Astrocyte (in vitro differentiated cells and primary cell): Measurements from ENCODE around the gene PLPPR4. TPM values are rescaled to one million over a fixed set of nuclear protein-coding genes. Genes with fewer than 3 reads are reported as not detected.

Experiments
- DNase-seq: peaks from one replicate; pipeline ENCODE4 v3.0.0-alpha.2; 2010; ENCODE audit warnings: low read depth
- FAIRE-seq: peaks from 2 replicates; lab custom pipeline; 2011; peaks lifted over from hg19 to GRCh38; lab: Jason Lieb, UNC
- H2AFZ ChIP-seq: 2 replicates; pipeline ENCODE4 v1.6.0; 2012; ENCODE audit warnings: low read depth, low read length, inconsistent platforms
- H3K27ac ChIP-seq: 2 replicates; pipeline ENCODE4 v1.5.1; 2011; ENCODE audit warnings: low read depth, low read length, inconsistent platforms
- H3K27me3 ChIP-seq: 2 replicates; pipeline ENCODE4 v1.6.0; 2011; ENCODE audit warnings: low read length, inconsistent platforms; ENCODE audit not compliant: insufficient read depth
- H3K36me3 ChIP-seq: 2 replicates; pipeline ENCODE4 v1.5.1; 2011; ENCODE audit warnings: low read length, inconsistent platforms; ENCODE audit not compliant: insufficient read depth
- H3K4me1 ChIP-seq: 2 replicates; pipeline ENCODE4 v1.5.1; 2011; ENCODE audit warnings: low read length, inconsistent platforms; ENCODE audit not compliant: insufficient read depth
- H3K4me2 ChIP-seq: 2 replicates; pipeline ENCODE4 v1.6.0; 2012; ENCODE audit warnings: low read length, inconsistent platforms
- H3K4me3 ChIP-seq: 2 replicates; pipeline ENCODE4 v1.5.1; 2011; ENCODE audit warnings: low read depth, mild to moderate bottlenecking, low read length, inconsistent platforms; ENCODE audit not compliant: insufficient read depth
- H3K79me2 ChIP-seq: 2 replicates; pipeline ENCODE4 v1.6.0; 2012; ENCODE audit warnings: mild to moderate bottlenecking, low read length, inconsistent platforms; ENCODE audit not compliant: insufficient read depth
- H3K9ac ChIP-seq: 2 replicates; pipeline ENCODE4 v1.6.0; 2012; ENCODE audit warnings: mild to moderate bottlenecking, low read length, inconsistent platforms
- H3K9me3 ChIP-seq: 2 replicates; pipeline ENCODE4 v1.5.1; 2012; ENCODE audit warnings: low read depth, mild to moderate bottlenecking, low read length, inconsistent platforms; ENCODE audit not compliant: insufficient read depth
- H4K20me1 ChIP-seq: 2 replicates; pipeline ENCODE4 v1.6.0; 2012; ENCODE audit warnings: low read length, inconsistent platforms; ENCODE audit not compliant: insufficient read depth
- H3K27ac Mint-ChIP-seq: one replicate; pipeline ENCODE4 v1.8.0; 2021; ENCODE audit warnings: mild to moderate bottlenecking, mixed read lengths; ENCODE audit not compliant: unreplicated experiment
- H3K27me3 Mint-ChIP-seq: one replicate; pipeline ENCODE4 v1.8.0; 2021; ENCODE audit warnings: low read depth, mixed read lengths; ENCODE audit not compliant: unreplicated experiment
- H3K36me3 Mint-ChIP-seq: one replicate; pipeline ENCODE4 v1.8.0; 2021; ENCODE audit warnings: low read depth, mixed read lengths; ENCODE audit not compliant: unreplicated experiment
- H3K4me1 Mint-ChIP-seq: one replicate; pipeline ENCODE4 v1.8.0; 2021; ENCODE audit warnings: low read depth, mixed read lengths; ENCODE audit not compliant: unreplicated experiment
- H3K4me3 Mint-ChIP-seq: one replicate; pipeline ENCODE4 v1.8.0; 2021; ENCODE audit warnings: mild to moderate bottlenecking, moderate library complexity, mixed read lengths; ENCODE audit not compliant: unreplicated experiment
- H3K9me3 Mint-ChIP-seq: one replicate; pipeline ENCODE4 v1.8.0; 2021; ENCODE audit warnings: mild to moderate bottlenecking, mixed read lengths; ENCODE audit not compliant: unreplicated experiment
- EZH2 ChIP-seq: IDR thresholded peaks from 2 replicates; pipeline ENCODE4 v1.6.1; 2012; ENCODE audit warnings: mild to moderate bottlenecking, low read length, inconsistent platforms; ENCODE audit not compliant: insufficient read depth
- total RNA-seq: library from RNA; stranded (reverse); gene quantifications from 2 replicates; pipeline ENCODE4 v1.2.1, GENCODE V29; 2021
- TF ChIP-seq, protein P1 (sequence below): IDR thresholded peaks from 2 replicates; pipeline ENCODE4 v1.5.1; 2011; ENCODE audit warnings: low read depth, mild to moderate bottlenecking, inconsistent platforms, low read length, moderate library complexity; ENCODE audit not compliant: insufficient read depth

PLPPR4 gene
- total RNA-seq, 1 donor from 2014 or later, result 0.07 TPM

DNA sequence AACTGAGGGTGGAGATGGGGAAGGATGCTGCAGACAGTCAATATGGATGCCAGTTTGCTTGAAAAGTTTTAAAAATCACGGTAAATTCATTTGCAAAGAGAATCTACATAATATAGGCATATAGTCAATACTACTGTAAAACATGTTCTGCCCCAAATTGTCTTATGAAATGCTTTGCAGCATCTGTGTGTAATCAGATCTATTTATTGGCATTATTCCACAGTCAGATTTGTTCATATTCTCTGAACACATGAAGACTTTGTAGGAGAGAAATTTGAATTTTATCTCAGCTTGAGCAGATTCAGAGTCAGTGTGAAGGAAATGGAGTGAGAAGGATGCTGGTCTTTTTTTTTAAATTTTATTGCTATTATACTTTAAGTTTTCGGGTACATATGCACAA is 88.5 kb downstream of the PLPPR4 start:
- Histone ChIP-seq H3K4me2 (no peak overlapping the region), H2AFZ (no peak overlapping the region), H4K20me1 (no peaks in the 10 kb centered on the region), H3K9ac (no peak overlapping the region), H3K79me2 (no peaks in the 10 kb centered on the region), H3K9me3 (no peaks in the 10 kb centered on the region), H3K27me3 (no peaks in the 10 kb centered on the region), H3K4me1 (no peaks in the 10 kb centered on the region), H3K4me3 (no peak overlapping the region), H3K36me3 (no peaks in the 10 kb centered on the region), H3K27ac (no peak overlapping the region)
- Mint-ChIP-seq H3K9me3 (no peaks in the 10 kb centered on the region), H3K4me3 (no peak overlapping the region), H3K36me3 (no peaks in the 10 kb centered on the region), H3K27me3 (no peaks in the 10 kb centered on the region), H3K27ac (no peak overlapping the region), H3K4me1 (peaks cover 8% of the 10 kb centered on the region)
- DNase-seq, result no peak
- FAIRE-seq, result no peak
- TF ChIP-seq, protein P1, sequence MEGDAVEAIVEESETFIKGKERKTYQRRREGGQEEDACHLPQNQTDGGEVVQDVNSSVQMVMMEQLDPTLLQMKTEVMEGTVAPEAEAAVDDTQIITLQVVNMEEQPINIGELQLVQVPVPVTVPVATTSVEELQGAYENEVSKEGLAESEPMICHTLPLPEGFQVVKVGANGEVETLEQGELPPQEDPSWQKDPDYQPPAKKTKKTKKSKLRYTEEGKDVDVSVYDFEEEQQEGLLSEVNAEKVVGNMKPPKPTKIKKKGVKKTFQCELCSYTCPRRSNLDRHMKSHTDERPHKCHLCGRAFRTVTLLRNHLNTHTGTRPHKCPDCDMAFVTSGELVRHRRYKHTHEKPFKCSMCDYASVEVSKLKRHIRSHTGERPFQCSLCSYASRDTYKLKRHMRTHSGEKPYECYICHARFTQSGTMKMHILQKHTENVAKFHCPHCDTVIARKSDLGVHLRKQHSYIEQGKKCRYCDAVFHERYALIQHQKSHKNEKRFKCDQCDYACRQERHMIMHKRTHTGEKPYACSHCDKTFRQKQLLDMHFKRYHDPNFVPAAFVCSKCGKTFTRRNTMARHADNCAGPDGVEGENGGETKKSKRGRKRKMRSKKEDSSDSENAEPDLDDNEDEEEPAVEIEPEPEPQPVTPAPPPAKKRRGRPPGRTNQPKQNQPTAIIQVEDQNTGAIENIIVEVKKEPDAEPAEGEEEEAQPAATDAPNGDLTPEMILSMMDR, result no peak
- no peak for TF ChIP-seq EZH2

DNA sequence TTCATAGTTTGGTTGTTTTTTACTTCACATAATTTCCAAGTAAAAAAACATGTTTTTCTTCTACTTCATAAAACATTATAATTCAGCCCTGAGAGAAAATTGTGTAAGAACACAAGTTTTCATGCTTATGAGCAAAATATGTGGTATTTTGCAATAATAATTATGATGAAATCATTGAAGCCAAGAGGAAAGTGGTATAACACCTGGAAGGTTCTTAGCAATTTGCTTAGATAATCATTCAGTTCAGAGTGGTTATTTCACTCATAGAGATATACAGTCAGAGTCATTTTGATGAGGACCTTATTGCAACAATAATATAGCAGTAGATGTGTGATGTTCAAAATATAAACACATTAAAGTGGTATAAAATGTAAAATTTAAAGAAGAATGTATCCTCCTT is 94.5 kb downstream of the PLPPR4 start:
- Histone ChIP-seq H3K27me3 (no peaks in the 10 kb centered on the region), H3K79me2 (no peaks in the 10 kb centered on the region)

More for the DNA sequence above, 94.5 kb downstream of the PLPPR4 start:
- Histone ChIP-seq H3K4me3 (no peak overlapping the region), H3K9me3 (no peaks in the 10 kb centered on the region), H3K27ac (no peak overlapping the region), H3K9ac (no peak overlapping the region), H3K4me1 (no peaks in the 10 kb centered on the region), H3K4me2 (no peak overlapping the region), H4K20me1 (no peaks in the 10 kb centered on the region), H2AFZ (no peak overlapping the region), H3K36me3 (no peaks in the 10 kb centered on the region)
- Mint-ChIP-seq H3K4me1 (peaks cover 4% of the 10 kb centered on the region), H3K27me3 (no peaks in the 10 kb centered on the region), H3K9me3 (no peaks in the 10 kb centered on the region), H3K4me3 (no peak overlapping the region), H3K27ac (no peak overlapping the region), H3K36me3 (no peaks in the 10 kb centered on the region)
- TF ChIP-seq EZH2, result no peak
- FAIRE-seq (no peak), DNase-seq (no peak)
